Activated CD4-positive, alpha-beta T cell treated with anti-CD3 and anti-CD28 coated beads, Interleukin-2, Interleukin-4, amounts not matched to agents 100 ng/mL and 50 ng/mL, durations not matched to agents 16 hours and 8 hours (primary cell): ENCODE results near the gene RBBP4.
"Not testable (repeated sequence)": the region's sequence is repeated elsewhere in the genome, so short reads cannot be mapped to it uniquely, and the experiment has no call there.

Experiments
- DNase-seq: peaks from one replicate; pipeline ENCODE4 v3.0.0-alpha.2; 2020; ENCODE audit warnings: low spot score

The RBBP4 gene

GRCh38 chr1:32693455-32694174 lies 42.6 kb downstream of the RBBP4 start:
- DNase-seq: no peak

GRCh38 chr1:32695098-32695904 lies 44.3 kb downstream of the RBBP4 start:
- no peak for DNase-seq

- no peak for DNase-seq
Observed at GRCh38 chr1:32696041-32696440, 45.0 kb downstream of the RBBP4 start.

GRCh38 chr1:32696996-32697395 lies 46.0 kb downstream of the RBBP4 start:
- not testable (repeated sequence) for DNase-seq

- no peak for DNase-seq
Observed at GRCh38 chr1:32701421-32701911, 50.5 kb downstream of the RBBP4 start.

GRCh38 chr1:32701951-32702598 lies 51.1 kb downstream of the RBBP4 start:
- no peak for DNase-seq

GRCh38 chr1:32702599-32703478 lies 51.8 kb downstream of the RBBP4 start, which contains the start of gene SYNC:
Gene SYNC, minus strand, starts transcription at chr1:32702770. Its CDS starts 110 bp downstream, at chr1:32702660.
- DNase-seq: no peak

GRCh38 chr1:32703479-32704291 lies 52.7 kb downstream of the RBBP4 start:
- no peak for DNase-seq

GRCh38 chr1:32705516-32705915 lies 54.5 kb downstream of the RBBP4 start:
- DNase-seq: no peak

- DNase-seq: no peak
Observed at GRCh38 chr1:32706491-32706890, 55.5 kb downstream of the RBBP4 start.

- DNase-seq: no peak
Observed at GRCh38 chr1:32709075-32709474, 58.1 kb downstream of the RBBP4 start.

GRCh38 chr1:32709476-32709875 lies 58.5 kb downstream of the RBBP4 start:
- DNase-seq: no peak

- not testable (repeated sequence) for DNase-seq
Observed at GRCh38 chr1:32711221-32711620, 60.2 kb downstream of the RBBP4 start.

- DNase-seq: no peak
Observed at GRCh38 chr1:32713081-32713480, 62.1 kb downstream of the RBBP4 start.

- no peak for DNase-seq
Observed at GRCh38 chr1:32714277-32714676, 63.3 kb downstream of the RBBP4 start.

- DNase-seq: no peak
Observed at GRCh38 chr1:32715901-32716311, 64.9 kb downstream of the RBBP4 start.

GRCh38 chr1:32716312-32717148 lies 65.5 kb downstream of the RBBP4 start:
- peak; percentile 49 for DNase-seq

GRCh38 chr1:32717503-32717902 lies 66.5 kb downstream of the RBBP4 start:
- DNase-seq: no peak

- DNase-seq: no peak
Observed at GRCh38 chr1:32718036-32718435, 67.0 kb downstream of the RBBP4 start.

- DNase-seq: no peak
Observed at GRCh38 chr1:32718527-32718926, 67.5 kb downstream of the RBBP4 start.
